ENCODE data around the gene KLC1. TPM values are rescaled to one million over a fixed set of nuclear protein-coding genes. Genes with fewer than 3 reads are reported as not detected.

KLC1 gene
- total RNA-seq, 4 donors from 2014 or later = 236 to 340 (median 281) TPM

GRCh38 chr14:103656031-103656755 is 27.2 kb downstream of the KLC1 start:
- TF ChIP-seq CTCF (IDR thresholded peaks at IDR 0.05) (no peak), POLR2A (IDR thresholded peaks at IDR 0.05) (no peak)
- H3K36me3 ChIP-seq = peaks cover 52 to 55% of the 10 kb centered on the region in 2 donors

GRCh38 chr14:103656756-103657133 is 27.7 kb downstream of the KLC1 start:
- WGBS, 2 donors = 64 to 100% methylated on average over 1 of the region's 1 CpG
- no peaks in the 10 kb centered on the region for H3K27me3 ChIP-seq
- no peak overlapping the region for H3K27ac ChIP-seq
- intact Hi-C loops (cut with DNase I) = no loop called here
- peaks cover 52 to 61% of the 10 kb centered on the region in 2 donors for H3K36me3 ChIP-seq
- no peak overlapping the region for H3K4me3 ChIP-seq (replicated peaks in 1 of 3)
- peaks cover 23 to 24% of the 10 kb centered on the region in 2 donors for H3K4me1 ChIP-seq
- no peak for DNase-seq
- TF ChIP-seq POLR2A (IDR thresholded peaks at IDR 0.05) (no peak), CTCF (IDR thresholded peaks at IDR 0.05) (no peak)
- H3K9me3 ChIP-seq = no peaks in the 10 kb centered on the region

More at GRCh38 chr14:103656031-103656755, 27.2 kb downstream of the KLC1 start:
- Histone ChIP-seq H3K9me3 (no peaks in the 10 kb centered on the region), H3K27ac (no peak overlapping the region), H3K27me3 (no peaks in the 10 kb centered on the region), H3K4me3 (replicated peaks in 1 of 3) (no peak overlapping the region), H3K4me1 (peaks cover 25 to 28% of the 10 kb centered on the region in 2 donors)
- no peak for DNase-seq
- WGBS, 2 donors = 86 to 87% methylated on average over 4 of the region's 4 CpGs
- intact Hi-C loops (cut with DNase I) = no loop called here

GRCh38 chr14:103657471-103657870 is 28.5 kb downstream of the KLC1 start:
- H3K27ac ChIP-seq = no peak overlapping the region
- H3K9me3 ChIP-seq = no peaks in the 10 kb centered on the region
- no peak overlapping the region for H3K4me3 ChIP-seq (replicated peaks in 1 of 3)
- TF ChIP-seq POLR2A (IDR thresholded peaks at IDR 0.05) (no peak), CTCF (IDR thresholded peaks at IDR 0.05) (no peak)
- no peaks in the 10 kb centered on the region for H3K27me3 ChIP-seq
- H3K4me1 ChIP-seq = peaks cover 15 to 16% of the 10 kb centered on the region in 2 donors
- no peak for DNase-seq
- WGBS, 2 donors = 90 to 93% methylated on average over 13 of the region's 13 CpGs
- peaks cover 56 to 67% of the 10 kb centered on the region in 2 donors for H3K36me3 ChIP-seq
- intact Hi-C loops (cut with DNase I) = no loop called here

GRCh38 chr14:103659631-103660030 is 30.6 kb downstream of the KLC1 start:
- no peaks in the 10 kb centered on the region for H3K9me3 ChIP-seq
- H3K4me1 ChIP-seq = no peaks in the 10 kb centered on the region
- H3K27ac ChIP-seq = no peak overlapping the region
- DNase-seq = no peak
- no peak overlapping the region for H3K4me3 ChIP-seq (replicated peaks in 1 of 3)
- TF ChIP-seq CTCF (IDR thresholded peaks at IDR 0.05) (no peak), POLR2A (IDR thresholded peaks at IDR 0.05) (no peak)
- peaks cover 60 to 83% of the 10 kb centered on the region in 2 donors for H3K36me3 ChIP-seq
- 90 to 98% methylated on average over 7 of the region's 7 CpGs for WGBS, 2 donors
- intact Hi-C loops (cut with DNase I) = no loop called here
- H3K27me3 ChIP-seq = no peaks in the 10 kb centered on the region

GRCh38 chr14:103662029-103662428 is 33.0 kb downstream of the KLC1 start:
- no peaks in the 10 kb centered on the region for H3K9me3 ChIP-seq
- no peak overlapping the region for H3K27ac ChIP-seq
- H3K4me1 ChIP-seq = no peaks in the 10 kb centered on the region
- WGBS, 2 donors = 93 to 94% methylated on average over 10 of the region's 10 CpGs
- no peak overlapping the region for H3K4me3 ChIP-seq (replicated peaks in 1 of 3)
- DNase-seq = no peak
- peaks cover 48 to 67% of the 10 kb centered on the region in 2 donors for H3K36me3 ChIP-seq
- intact Hi-C loops (cut with DNase I) = no loop called here
- H3K27me3 ChIP-seq = no peaks in the 10 kb centered on the region
- TF ChIP-seq POLR2A (IDR thresholded peaks at IDR 0.05) (no peak), CTCF (IDR thresholded peaks at IDR 0.05) (no peak)
